Measurements from ENCODE around the gene PCDHA1.
"Not testable (repeated sequence)": the region's sequence is repeated elsewhere in the genome, so short reads cannot be mapped to it uniquely, and the experiment has no call there.

Gene PCDHA1

DNA sequence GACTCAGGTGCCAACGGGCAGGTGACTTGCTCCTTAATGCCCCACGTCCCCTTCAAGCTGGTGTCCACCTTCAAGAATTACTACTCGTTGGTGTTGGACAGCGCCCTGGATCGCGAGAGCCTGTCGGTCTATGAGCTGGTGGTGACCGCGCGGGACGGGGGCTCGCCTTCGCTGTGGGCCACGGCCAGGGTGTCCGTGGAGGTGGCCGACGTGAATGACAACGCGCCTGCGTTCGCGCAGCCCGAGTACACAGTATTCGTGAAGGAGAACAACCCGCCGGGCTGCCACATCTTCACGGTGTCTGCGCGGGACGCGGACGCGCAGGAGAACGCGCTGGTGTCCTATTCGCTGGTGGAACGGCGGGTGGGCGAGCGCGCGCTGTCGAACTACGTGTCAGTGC lies 1.5 kb downstream of the PCDHA1 start:
- WGBS (ENCODE audit: insufficient coverage), result 44% methylated on average over 38 of the region's 44 CpGs
- Histone ChIP-seq H3K27me3 (replicated peaks in 2 of 5; ENCODE audit: control insufficient read depth in 4 of 5, insufficient read depth in 5 of 5, low read length in 4 of 5) (peaks cover 10 to 38% (median 18%) of the 10 kb centered on the region in 5 experiments), H3K9me3 (ENCODE audit: control extremely low read depth in 1 of 5, control insufficient read depth in 4 of 5, insufficient read depth in 2 of 5, low read depth in 1 of 5, low read length in 4 of 5) (peaks cover 8 to 72% (median 43%) of the 10 kb centered on the region in 5 experiments)
- POLR2A ChIA-PET; H3K36me3 ChIP-seq (ENCODE audit: control insufficient read depth in 4 of 4, insufficient read depth in 4 of 4, low read length in 3 of 4); H3K4me3 ChIP-seq (ENCODE audit: control insufficient read depth in 1 of 7, extremely low read depth in 1 of 7, insufficient read depth in 4 of 7, low read depth in 2 of 7, low read length in 6 of 7); DNase-seq; H3K4me1 ChIP-seq (ENCODE audit: control extremely low read depth in 1 of 4, control insufficient read depth in 4 of 4, insufficient read depth in 4 of 4, low read length in 3 of 4); H3K27ac ChIP-seq (ENCODE audit: insufficient read depth in 1 of 2, low read depth in 1 of 2, low read length in 2 of 2, poor library complexity in 1 of 2, severe bottlenecking in 2 of 2): not testable (repeated sequence)
- CTCF ChIA-PET, result interaction anchor here (1.2 kb wide), 1 partner anchor 12 kb away, joined by 3 read pairs; no protein-coding TSS in a partner anchor

GRCh38 chr5:140787849-140788504 lies 2.0 kb downstream of the PCDHA1 start:
- Histone ChIP-seq H3K27me3 (replicated peaks in 2 of 5; ENCODE audit: control insufficient read depth in 4 of 5, insufficient read depth in 5 of 5, low read length in 4 of 5) (peaks cover 10 to 38% (median 18%) of the 10 kb centered on the region in 5 experiments), H3K9me3 (ENCODE audit: control extremely low read depth in 1 of 5, control insufficient read depth in 4 of 5, insufficient read depth in 2 of 5, low read depth in 1 of 5, low read length in 4 of 5) (peaks cover 11 to 73% (median 40%) of the 10 kb centered on the region in 5 experiments)
- DNase-seq; H3K27ac ChIP-seq (ENCODE audit: insufficient read depth in 1 of 2, low read depth in 1 of 2, low read length in 2 of 2, poor library complexity in 1 of 2, severe bottlenecking in 2 of 2); H3K36me3 ChIP-seq (ENCODE audit: control insufficient read depth in 4 of 4, insufficient read depth in 4 of 4, low read length in 3 of 4); H3K4me3 ChIP-seq (ENCODE audit: control insufficient read depth in 1 of 7, extremely low read depth in 1 of 7, insufficient read depth in 4 of 7, low read depth in 2 of 7, low read length in 6 of 7); POLR2A ChIA-PET; H3K4me1 ChIP-seq (ENCODE audit: control extremely low read depth in 1 of 4, control insufficient read depth in 4 of 4, insufficient read depth in 4 of 4, low read length in 3 of 4): not testable (repeated sequence)
- CTCF ChIA-PET, result interaction anchor here (1.2 kb wide), 1 partner anchor 12 kb away, joined by 3 read pairs; no protein-coding TSS in a partner anchor
- WGBS (ENCODE audit: insufficient coverage), result 40% methylated on average over 64 of the region's 70 CpGs

- ChIA-PET CTCF (no interaction called here), POLR2A (no interaction called here)
- WGBS (ENCODE audit: insufficient coverage), result 27% methylated on average over 2 of the region's 2 CpGs
- Histone ChIP-seq H3K27ac (ENCODE audit: insufficient read depth in 1 of 2, low read depth in 1 of 2, low read length in 2 of 2, poor library complexity in 1 of 2, severe bottlenecking in 2 of 2) (no peak overlapping the region), H3K36me3 (ENCODE audit: control insufficient read depth in 4 of 4, insufficient read depth in 4 of 4, low read length in 3 of 4) (peaks cover 0 to 2% (median 0%) of the 10 kb centered on the region in 4 experiments), H3K27me3 (replicated peaks in 2 of 5; ENCODE audit: control insufficient read depth in 4 of 5, insufficient read depth in 5 of 5, low read length in 4 of 5) (peaks cover 10 to 50% (median 15%) of the 10 kb centered on the region in 5 experiments), H3K4me3 (ENCODE audit: control insufficient read depth in 1 of 7, extremely low read depth in 1 of 7, insufficient read depth in 4 of 7, low read depth in 2 of 7, low read length in 6 of 7) (no peak overlapping the region), H3K9me3 (ENCODE audit: control extremely low read depth in 1 of 5, control insufficient read depth in 4 of 5, insufficient read depth in 2 of 5, low read depth in 1 of 5, low read length in 4 of 5) (peaks cover 24 to 76% (median 48%) of the 10 kb centered on the region in 5 experiments), H3K4me1 (ENCODE audit: control extremely low read depth in 1 of 4, control insufficient read depth in 4 of 4, insufficient read depth in 4 of 4, low read length in 3 of 4) (no peaks in the 10 kb centered on the region)
- no peak for DNase-seq
These were observed 5.1 kb downstream of the PCDHA1 start for GRCh38 chr5:140791089-140791488.

GRCh38 chr5:140794595-140795258 lies 8.8 kb downstream of the PCDHA1 start, which contains the start of gene PCDHA2:
Gene PCDHA2, plus strand, starts transcription at chr5:140794852.
- 20% methylated on average over 25 of the region's 27 CpGs for WGBS (ENCODE audit: insufficient coverage)
- Histone ChIP-seq H3K27me3 (replicated peaks in 2 of 5; ENCODE audit: control insufficient read depth in 4 of 5, insufficient read depth in 5 of 5, low read length in 4 of 5) (peaks cover 2 to 25% (median 3%) of the 10 kb centered on the region in 5 experiments), H3K4me3 (ENCODE audit: control insufficient read depth in 1 of 7, extremely low read depth in 1 of 7, insufficient read depth in 4 of 7, low read depth in 2 of 7, low read length in 6 of 7) (no peak within 1 kb of the TSS), H3K4me1 (ENCODE audit: control extremely low read depth in 1 of 4, control insufficient read depth in 4 of 4, insufficient read depth in 4 of 4, low read length in 3 of 4) (no peaks in the 10 kb centered on the region), H3K9me3 (ENCODE audit: control extremely low read depth in 1 of 5, control insufficient read depth in 4 of 5, insufficient read depth in 2 of 5, low read depth in 1 of 5, low read length in 4 of 5) (peaks cover 19 to 56% (median 29%) of the 10 kb centered on the region in 5 experiments), H3K36me3 (ENCODE audit: control insufficient read depth in 4 of 4, insufficient read depth in 4 of 4, low read length in 3 of 4) (no peaks in the 10 kb centered on the region), H3K27ac (ENCODE audit: insufficient read depth in 1 of 2, low read depth in 1 of 2, low read length in 2 of 2, poor library complexity in 1 of 2, severe bottlenecking in 2 of 2) (no peak within 1 kb of the TSS)
- POLR2A ChIA-PET, result no interaction called here
- no peak for DNase-seq
- CTCF ChIA-PET, result no interaction called here

- H3K4me1 ChIP-seq (ENCODE audit: control extremely low read depth in 1 of 4, control insufficient read depth in 4 of 4, insufficient read depth in 4 of 4, low read length in 3 of 4), result no peaks in the 10 kb centered on the region
- H3K36me3 ChIP-seq (ENCODE audit: control insufficient read depth in 4 of 4, insufficient read depth in 4 of 4, low read length in 3 of 4), result no peaks in the 10 kb centered on the region
- H3K27ac ChIP-seq (ENCODE audit: insufficient read depth in 1 of 2, low read depth in 1 of 2, low read length in 2 of 2, poor library complexity in 1 of 2, severe bottlenecking in 2 of 2), result no peak overlapping the region
- WGBS (ENCODE audit: insufficient coverage), result 10% methylated on average over 5 of the region's 15 CpGs
- ChIA-PET POLR2A (no interaction called here), CTCF (no interaction called here)
- peaks cover 0 to 24% (median 3%) of the 10 kb centered on the region in 5 experiments for H3K27me3 ChIP-seq (replicated peaks in 2 of 5; ENCODE audit: control insufficient read depth in 4 of 5, insufficient read depth in 5 of 5, low read length in 4 of 5)
- H3K4me3 ChIP-seq (ENCODE audit: control insufficient read depth in 1 of 7, extremely low read depth in 1 of 7, insufficient read depth in 4 of 7, low read depth in 2 of 7, low read length in 6 of 7), result no peak overlapping the region
- H3K9me3 ChIP-seq (ENCODE audit: control extremely low read depth in 1 of 5, control insufficient read depth in 4 of 5, insufficient read depth in 2 of 5, low read depth in 1 of 5, low read length in 4 of 5), result peaks cover 19 to 54% (median 29%) of the 10 kb centered on the region in 5 experiments
- no peak for DNase-seq
These were observed 9.3 kb downstream of the PCDHA1 start for GRCh38 chr5:140795259-140795641.

DNA sequence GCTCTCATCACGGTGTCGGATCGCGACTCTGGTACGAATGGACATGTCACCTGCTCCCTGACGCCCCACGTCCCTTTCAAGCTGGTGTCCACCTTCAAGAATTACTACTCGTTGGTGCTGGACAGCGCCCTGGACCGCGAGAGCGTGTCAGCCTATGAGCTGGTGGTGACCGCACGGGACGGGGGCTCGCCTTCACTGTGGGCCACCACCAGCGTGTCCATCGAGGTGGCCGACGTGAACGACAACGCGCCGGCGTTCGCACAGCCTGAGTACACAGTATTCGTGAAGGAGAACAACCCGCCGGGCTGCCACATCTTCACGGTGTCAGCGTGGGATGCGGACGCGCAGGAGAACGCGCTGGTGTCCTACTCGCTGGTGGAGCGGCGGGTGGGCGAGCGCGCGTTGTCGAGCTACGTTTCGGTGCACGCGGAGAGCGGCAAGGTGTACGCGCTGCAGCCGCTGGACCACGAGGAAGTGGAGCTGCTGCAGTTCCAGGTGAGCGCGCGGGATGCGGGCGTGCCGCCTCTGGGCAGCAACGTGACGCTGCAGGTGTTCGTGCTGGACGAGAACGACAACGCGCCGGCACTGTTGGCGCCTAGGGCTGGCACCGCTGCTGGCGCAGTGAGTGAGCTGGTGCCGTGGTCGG lies 10.3 kb downstream of the PCDHA1 start:
- CTCF ChIA-PET, result not testable (repeated sequence)

GRCh38 chr5:140796718-140797095 lies 10.8 kb downstream of the PCDHA1 start:
- no peak overlapping the region for H3K4me3 ChIP-seq (ENCODE audit: control insufficient read depth in 1 of 7, extremely low read depth in 1 of 7, insufficient read depth in 4 of 7, low read depth in 2 of 7, low read length in 6 of 7)

More for the DNA sequence above, 10.3 kb downstream of the PCDHA1 start:
- H3K27ac ChIP-seq (ENCODE audit: insufficient read depth in 1 of 2, low read depth in 1 of 2, low read length in 2 of 2, poor library complexity in 1 of 2, severe bottlenecking in 2 of 2); H3K4me3 ChIP-seq (ENCODE audit: control insufficient read depth in 1 of 7, extremely low read depth in 1 of 7, insufficient read depth in 4 of 7, low read depth in 2 of 7, low read length in 6 of 7); H3K36me3 ChIP-seq (ENCODE audit: control insufficient read depth in 4 of 4, insufficient read depth in 4 of 4, low read length in 3 of 4); H3K4me1 ChIP-seq (ENCODE audit: control extremely low read depth in 1 of 4, control insufficient read depth in 4 of 4, insufficient read depth in 4 of 4, low read length in 3 of 4); POLR2A ChIA-PET; DNase-seq: not testable (repeated sequence)
- Histone ChIP-seq H3K27me3 (replicated peaks in 2 of 5; ENCODE audit: control insufficient read depth in 4 of 5, insufficient read depth in 5 of 5, low read length in 4 of 5) (peaks cover 0 to 27% (median 3%) of the 10 kb centered on the region in 5 experiments), H3K9me3 (ENCODE audit: control extremely low read depth in 1 of 5, control insufficient read depth in 4 of 5, insufficient read depth in 2 of 5, low read depth in 1 of 5, low read length in 4 of 5) (peaks cover 23 to 52% (median 33%) of the 10 kb centered on the region in 5 experiments)
- WGBS (ENCODE audit: insufficient coverage), result 54% methylated on average over 58 of the region's 72 CpGs

More at GRCh38 chr5:140796718-140797095, 10.8 kb downstream of the PCDHA1 start:
- peaks cover 24 to 57% (median 39%) of the 10 kb centered on the region in 5 experiments for H3K9me3 ChIP-seq (ENCODE audit: control extremely low read depth in 1 of 5, control insufficient read depth in 4 of 5, insufficient read depth in 2 of 5, low read depth in 1 of 5, low read length in 4 of 5)
- no peak for DNase-seq
- peaks cover 0 to 32% (median 3%) of the 10 kb centered on the region in 5 experiments for H3K27me3 ChIP-seq (replicated peaks in 2 of 5; ENCODE audit: control insufficient read depth in 4 of 5, insufficient read depth in 5 of 5, low read length in 4 of 5)
- 55% methylated on average over 36 of the region's 39 CpGs for WGBS (ENCODE audit: insufficient coverage)
- POLR2A ChIA-PET, result no interaction called here
- H3K36me3 ChIP-seq (ENCODE audit: control insufficient read depth in 4 of 4, insufficient read depth in 4 of 4, low read length in 3 of 4), result no peaks in the 10 kb centered on the region
- H3K27ac ChIP-seq (ENCODE audit: insufficient read depth in 1 of 2, low read depth in 1 of 2, low read length in 2 of 2, poor library complexity in 1 of 2, severe bottlenecking in 2 of 2), result no peak overlapping the region
- H3K4me1 ChIP-seq (ENCODE audit: control extremely low read depth in 1 of 4, control insufficient read depth in 4 of 4, insufficient read depth in 4 of 4, low read length in 3 of 4), result no peaks in the 10 kb centered on the region
- CTCF ChIA-PET, result no interaction called here

Measured in common myeloid progenitor, CD34-positive (primary cell).